Activated T-helper 1 cell treated with Interleukin-2 at 50 U/mL for 16 hours (primary cell): ENCODE measurements around the gene TNFRSF14.

Source experiments
- DNase-seq: peaks from one replicate; pipeline ENCODE4 v3.0.0-alpha.2; 2020; ENCODE audit warnings: low read depth

The TNFRSF14 gene

GRCh38 chr1:2588661-2589430, 32.7 kb downstream of the TNFRSF14 start:
- no peak for DNase-seq

- no peak for DNase-seq
Measured at GRCh38 chr1:2589431-2590232, 33.5 kb downstream of the TNFRSF14 start.

- DNase-seq: no peak
Measured at GRCh38 chr1:2590233-2591141, 34.3 kb downstream of the TNFRSF14 start.

- DNase-seq: no peak
Measured at GRCh38 chr1:2591233-2591580, 35.0 kb downstream of the TNFRSF14 start.

GRCh38 chr1:2591581-2592261, 35.5 kb downstream of the TNFRSF14 start:
- no peak for DNase-seq

- DNase-seq: no peak
Measured at GRCh38 chr1:2592672-2593071, 36.5 kb downstream of the TNFRSF14 start.

- no peak for DNase-seq
Measured at GRCh38 chr1:2593251-2593878, 37.2 kb downstream of the TNFRSF14 start.

GRCh38 chr1:2594001-2594640, 38.0 kb downstream of the TNFRSF14 start:
- no peak for DNase-seq

- no peak for DNase-seq
Measured at GRCh38 chr1:2594641-2595131, 38.5 kb downstream of the TNFRSF14 start.

- DNase-seq: no peak
Measured at GRCh38 chr1:2595261-2595811, 39.2 kb downstream of the TNFRSF14 start.

GRCh38 chr1:2595812-2596529, 39.8 kb downstream of the TNFRSF14 start:
- DNase-seq: no peak

GRCh38 chr1:2596530-2597333, 40.6 kb downstream of the TNFRSF14 start:
- DNase-seq: no peak

- no peak for DNase-seq
Measured at GRCh38 chr1:2597441-2598328, 41.5 kb downstream of the TNFRSF14 start.

GRCh38 chr1:2598329-2598931, 42.3 kb downstream of the TNFRSF14 start:
- no peak for DNase-seq

- no peak for DNase-seq
Measured at GRCh38 chr1:2601721-2602303, 45.6 kb downstream of the TNFRSF14 start.

- DNase-seq: no peak
Measured at GRCh38 chr1:2602311-2602835, 46.2 kb downstream of the TNFRSF14 start.
